Kidney glomerular epithelial cell (primary cell): ENCODE results near the gene PLA2G2F.

Source experiments
- DNase-seq: peaks from one replicate; lab custom pipeline; 2025; lab: John Stamatoyannopoulos, UW

PLA2G2F gene, protein sequence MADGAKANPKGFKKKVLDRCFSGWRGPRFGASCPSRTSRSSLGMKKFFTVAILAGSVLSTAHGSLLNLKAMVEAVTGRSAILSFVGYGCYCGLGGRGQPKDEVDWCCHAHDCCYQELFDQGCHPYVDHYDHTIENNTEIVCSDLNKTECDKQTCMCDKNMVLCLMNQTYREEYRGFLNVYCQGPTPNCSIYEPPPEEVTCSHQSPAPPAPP

DNA sequence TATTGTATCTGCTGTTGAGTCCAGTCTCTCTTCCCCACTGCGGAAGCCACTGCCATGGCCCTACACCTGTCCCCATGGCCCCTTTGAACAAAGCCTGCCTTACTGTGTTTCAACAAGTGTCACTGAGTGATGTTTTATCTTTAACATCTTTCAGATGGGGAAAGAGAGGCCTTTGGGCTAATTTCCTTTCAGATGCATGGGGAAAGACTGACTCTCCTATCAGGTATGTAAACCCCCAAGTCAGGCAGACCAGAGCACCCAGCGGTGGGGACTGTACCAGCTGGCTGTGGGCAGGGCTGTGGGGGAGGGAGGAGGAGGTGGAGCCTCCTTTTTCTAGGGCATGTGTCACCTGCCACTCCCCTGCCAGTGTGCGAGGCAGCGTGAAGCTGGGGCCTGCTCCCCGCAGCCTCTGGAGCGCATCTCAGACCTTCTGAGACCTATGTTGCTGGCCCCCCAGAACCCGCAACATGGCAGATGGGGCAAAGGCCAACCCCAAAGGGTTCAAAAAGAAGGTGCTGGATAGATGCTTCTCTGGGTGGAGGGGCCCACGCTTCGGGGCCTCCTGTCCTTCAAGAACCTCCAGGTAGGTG, at the start of gene PLA2G2F:
Gene PLA2G2F (plus strand): TSS at position 363 of the 590 bp plus-strand sequence. CDS start 105 bp downstream, at position 468.
- DNase-seq = no peak

DNA sequence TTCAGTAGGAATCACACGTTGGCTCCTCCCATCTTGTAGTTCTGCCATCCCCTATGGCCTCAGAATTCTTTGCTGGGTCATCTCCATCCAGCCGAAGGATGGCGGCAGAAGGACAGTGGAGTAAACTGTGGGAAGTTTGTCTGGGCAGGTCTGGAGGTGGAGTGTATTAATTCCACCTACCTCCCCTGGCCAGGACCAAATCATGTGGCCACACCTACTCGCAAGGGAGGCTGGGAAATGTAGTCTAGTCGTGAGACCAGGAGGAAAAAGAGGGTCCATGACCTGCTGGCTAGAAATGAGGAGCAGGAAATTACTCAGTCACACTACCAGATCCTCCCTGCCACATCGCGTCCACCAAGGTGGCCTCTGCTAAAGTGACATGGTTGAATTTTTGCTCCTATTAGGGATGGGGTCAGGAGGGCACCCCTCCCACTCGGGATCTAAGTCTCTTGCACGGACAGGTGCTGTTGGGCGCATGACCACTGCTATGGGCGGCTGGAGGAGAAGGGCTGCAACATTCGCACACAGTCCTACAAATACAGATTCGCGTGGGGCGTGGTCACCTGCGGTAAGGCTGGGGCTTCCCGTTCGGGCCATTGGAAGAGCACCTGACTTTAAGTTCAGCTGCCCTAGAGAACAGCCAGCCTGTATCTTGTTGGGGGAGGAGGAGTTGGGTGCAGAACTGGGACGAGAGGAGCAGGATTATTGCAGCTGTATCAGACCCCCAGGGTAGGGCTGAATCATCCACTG, 49.6 kb upstream of the PLA2G2F start:
- DNase-seq = no peak

DNA sequence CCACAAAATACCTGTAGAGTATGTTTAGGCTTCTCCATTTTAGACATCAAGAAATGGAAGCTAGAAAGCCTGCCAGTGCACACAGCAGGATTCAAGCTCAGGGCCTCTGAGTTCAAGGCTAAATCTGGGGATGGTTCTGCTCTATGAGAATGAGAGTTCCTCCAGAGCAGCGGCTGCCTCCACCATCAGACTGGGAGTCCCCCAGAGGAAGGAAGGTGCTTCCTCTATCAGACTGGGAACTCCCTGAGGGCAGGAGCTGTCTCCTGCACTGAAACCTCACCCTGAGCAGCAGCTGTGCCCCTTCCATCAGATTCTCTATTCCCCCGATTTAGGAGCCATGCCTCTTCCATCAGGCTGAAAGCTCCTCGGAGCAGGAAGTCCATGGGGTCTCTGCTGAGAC, 49.0 kb upstream of the PLA2G2F start:
- no peak for DNase-seq

DNA sequence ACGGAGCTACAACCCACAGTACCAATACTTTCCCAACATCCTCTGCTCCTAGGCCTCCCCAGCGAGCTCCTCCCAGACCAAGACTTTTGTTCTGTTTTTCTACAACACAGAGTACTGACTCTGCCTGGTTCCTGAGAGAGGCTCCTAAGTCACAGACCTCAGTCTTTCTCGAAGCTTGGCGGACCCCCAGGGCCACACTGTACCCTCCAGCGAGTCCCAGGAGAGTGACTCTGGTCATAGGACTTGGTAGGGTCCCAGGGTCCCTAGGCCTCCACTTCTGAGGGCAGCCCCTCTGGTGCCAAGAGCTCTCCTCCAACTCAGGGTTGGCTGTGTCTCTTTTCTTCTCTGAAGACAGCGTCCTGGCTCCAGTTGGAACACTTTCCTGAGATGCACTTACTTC, 48.5 kb upstream of the PLA2G2F start:
- DNase-seq = no peak

DNA sequence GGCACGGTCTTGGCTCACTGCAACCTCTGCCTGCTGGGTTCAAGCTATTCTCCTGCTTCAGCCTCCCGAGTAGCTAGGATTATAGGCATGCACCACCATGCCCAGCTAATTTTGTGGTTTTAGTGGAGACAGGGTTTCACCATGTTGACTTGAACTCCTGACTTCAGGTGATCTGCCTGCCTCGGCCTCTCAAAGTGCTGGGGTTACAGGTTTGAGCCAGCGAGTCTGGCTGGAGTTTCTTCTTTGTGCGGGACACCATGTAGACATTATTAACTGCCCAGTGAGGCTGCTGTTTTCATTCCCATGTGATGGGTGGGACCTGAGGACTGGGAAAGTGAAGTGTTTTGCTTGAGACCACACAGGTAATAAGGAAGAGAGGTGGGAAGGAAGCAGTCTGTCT, 45.8 kb upstream of the PLA2G2F start:
- DNase-seq = no peak

DNA sequence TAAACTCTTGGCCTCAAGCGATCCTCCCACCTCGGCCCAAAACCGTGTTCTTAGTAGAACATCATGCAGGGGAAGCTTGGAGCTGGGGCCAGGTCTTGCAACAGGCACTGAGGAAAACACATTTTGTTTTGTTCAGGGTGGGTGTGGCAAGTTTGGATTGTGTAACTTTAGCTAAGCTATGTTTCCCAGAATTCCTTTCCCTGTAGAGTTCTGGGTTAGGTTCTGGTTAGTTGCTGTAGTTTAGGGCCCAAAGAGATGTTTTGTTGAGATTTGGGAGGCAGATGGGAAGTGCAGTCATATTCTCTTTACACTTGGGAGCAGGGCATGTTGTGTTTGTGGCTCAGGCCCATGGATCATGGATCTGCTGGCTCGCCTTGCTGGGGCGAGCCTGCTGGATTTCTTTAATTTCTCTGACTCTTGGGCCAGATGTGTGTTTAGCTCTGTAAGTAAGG, 45.2 kb upstream of the PLA2G2F start:
- DNase-seq = no peak

DNA sequence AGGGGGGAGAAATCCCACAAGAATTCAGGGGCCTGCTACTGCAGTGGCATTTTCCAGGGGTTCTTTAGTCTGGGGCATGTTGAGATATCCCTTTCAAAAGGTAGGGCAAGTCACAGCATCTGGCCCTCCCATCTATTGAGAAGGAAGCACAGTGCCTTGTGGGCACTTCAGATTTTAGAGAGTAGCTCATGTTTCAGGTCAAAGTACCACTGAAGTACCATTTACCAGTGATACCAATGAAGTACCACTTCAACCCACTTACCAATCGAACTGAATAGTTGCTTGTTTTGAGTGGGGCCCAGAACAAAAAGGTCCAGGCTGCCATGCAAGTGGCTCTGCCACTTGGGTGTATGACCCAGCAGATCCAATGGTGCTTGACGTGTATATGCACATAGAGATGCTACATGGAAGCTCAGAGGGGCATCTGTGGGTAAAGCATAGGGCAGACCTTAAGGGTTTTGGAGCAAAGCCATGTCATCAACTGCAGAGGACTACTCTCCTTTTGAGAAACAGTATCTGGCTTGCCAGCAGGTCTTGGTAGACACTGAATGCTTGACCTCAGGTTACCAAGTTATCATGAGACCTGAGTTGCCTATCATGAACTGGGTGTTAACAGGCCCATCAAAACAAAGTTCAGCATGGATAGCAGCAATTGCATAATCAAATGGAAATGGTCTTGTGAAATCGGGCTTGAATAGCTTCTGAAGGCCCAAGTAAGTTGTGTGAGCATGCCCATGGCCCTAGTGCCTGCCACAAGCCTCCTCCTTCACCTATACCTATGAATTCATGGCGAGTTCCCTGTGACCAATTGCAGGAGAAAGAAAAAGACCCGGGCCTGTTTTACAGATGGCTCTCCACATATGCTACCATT, 43.3 kb upstream of the PLA2G2F start:
- DNase-seq = no peak

DNA sequence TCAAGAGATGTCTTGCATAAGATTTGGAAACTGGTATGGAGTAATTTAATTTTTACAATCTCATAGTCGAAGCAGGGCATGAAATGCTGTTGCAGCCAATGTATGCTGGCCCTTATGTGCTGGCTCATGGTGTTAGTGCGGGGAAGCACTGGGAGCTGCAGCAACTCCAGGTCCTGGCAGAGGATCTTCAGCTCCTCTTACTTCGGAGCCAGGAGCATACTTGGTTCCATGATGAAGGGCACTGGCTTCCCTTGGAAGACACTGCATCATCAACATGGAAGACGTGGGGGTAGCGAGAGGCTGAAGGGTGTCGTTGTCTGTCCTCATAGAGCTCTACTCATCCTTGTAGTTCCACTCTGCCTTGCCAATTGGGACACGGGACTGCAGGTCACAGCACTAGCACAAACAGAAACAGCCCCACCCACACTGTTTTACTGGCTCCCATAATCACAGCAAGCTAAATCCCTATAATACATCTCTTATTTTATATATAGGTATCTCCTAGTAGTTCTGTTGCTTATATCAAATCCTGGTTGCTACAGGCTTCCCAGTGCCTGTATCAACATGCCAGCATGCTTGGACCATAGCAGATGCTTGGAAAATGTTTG, 42.2 kb upstream of the PLA2G2F start:
- DNase-seq = no peak

DNA sequence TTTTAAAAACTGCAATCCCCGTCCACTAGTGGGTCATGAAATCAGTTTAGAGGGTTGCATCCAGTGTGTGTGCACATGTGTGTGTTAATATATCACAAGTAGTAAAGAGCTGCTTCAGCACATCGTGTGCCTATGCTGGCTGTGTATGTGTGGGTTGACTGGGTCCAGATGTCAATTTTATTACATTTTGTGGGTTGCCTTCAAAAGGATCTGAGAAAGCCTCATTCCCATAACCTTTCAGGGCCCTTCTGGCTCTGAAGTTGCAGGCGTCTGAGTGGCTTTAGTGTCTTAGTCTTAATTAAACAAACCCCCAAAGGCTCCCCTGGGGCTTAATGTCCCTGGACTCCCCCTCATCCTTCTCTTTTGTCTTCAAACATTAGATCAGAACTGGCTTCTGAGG, 39.6 kb upstream of the PLA2G2F start:
- no peak for DNase-seq

DNA sequence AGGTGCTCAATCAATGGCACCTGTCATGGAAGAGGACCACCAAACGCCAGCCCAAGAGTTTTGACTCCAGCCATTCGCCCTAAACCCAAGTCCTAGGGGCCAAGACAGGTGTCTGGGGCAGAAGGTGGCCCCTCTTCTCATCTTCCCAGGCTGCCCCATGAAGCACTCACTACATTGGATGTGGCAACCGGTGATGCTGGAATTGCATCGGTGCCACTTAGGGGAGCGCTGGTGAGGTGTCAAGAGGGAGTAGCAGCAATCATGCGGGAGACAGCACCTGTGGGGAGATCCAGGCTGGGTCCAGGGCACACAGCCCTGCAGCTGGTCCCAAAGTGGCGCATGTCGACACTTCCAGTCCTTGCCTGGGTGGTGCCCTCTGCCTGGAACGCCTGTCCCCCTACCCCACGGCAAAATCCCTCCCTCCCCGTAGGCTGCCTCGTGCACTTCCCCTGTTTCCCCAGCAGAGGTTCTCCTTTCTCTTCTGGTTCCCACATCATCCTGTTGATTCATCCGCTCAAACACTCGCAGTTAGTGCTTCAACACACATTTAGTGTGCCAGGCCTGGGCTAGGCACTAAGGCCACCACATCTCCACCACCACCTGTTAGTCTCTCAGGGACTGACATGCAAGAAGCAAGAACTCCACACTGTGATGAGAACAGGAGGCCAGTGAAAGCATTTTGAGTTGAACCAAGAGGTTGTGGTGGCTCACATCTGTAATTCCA, 38.3 kb upstream of the PLA2G2F start:
- DNase-seq = peak; percentile 60

DNA sequence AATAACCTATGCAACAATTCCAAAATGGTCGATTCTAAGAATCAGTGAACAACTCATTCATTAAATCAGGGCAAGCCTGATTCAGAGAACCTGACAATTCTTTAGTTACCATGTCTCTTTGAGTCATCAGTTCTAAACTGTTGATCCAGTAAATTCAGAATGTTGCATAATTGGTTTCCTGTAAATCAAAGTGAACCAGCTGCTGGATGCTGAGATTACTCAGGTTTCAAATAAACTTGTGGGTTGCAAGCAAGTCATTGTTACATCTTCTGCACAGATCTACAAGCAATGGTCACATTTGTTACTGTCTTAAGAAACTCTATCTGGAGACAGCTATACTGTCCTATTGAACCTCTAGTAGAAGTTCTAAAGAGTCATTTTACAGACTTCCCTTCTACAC, 36.2 kb upstream of the PLA2G2F start:
- peak; percentile 38 for DNase-seq

DNA sequence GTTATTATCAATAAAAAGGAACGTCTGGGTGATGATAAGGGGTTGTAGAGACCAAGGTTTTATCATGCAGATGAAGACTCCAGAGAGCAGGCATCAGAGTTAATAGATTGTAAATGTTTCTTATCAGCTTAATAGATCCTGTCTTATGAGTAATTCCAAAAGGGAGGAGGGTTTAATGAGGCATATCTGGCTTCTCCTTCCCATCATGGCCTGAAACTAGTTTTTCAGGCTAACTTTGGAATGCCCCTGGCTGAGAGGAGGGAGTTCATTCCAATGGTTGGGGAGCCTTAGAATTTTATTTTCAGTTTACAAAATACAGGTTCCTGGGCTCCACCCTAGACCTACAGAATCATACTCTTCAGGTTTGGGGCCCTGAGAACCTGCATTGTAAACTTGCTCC, 33.3 kb upstream of the PLA2G2F start:
- DNase-seq = peak; percentile 51

DNA sequence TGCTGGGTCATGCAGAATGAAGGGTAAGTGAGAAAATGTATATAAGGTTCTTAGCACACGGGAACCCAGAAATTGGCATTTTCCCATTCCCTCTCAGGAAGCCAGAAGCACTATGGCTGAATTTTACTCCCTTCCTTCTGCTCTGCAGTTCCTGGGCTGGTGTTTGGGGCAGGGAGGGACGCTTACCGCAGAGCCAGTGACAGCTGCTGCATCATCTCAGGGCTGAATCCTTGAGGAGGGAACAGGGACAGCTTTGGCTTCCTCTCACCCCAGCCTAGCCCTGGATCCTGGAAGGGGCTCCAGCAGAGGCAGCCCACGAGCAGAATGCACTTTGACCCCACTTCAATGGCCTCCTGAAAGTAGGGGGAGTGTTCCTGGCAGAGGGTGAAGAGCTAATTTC, 31.8 kb upstream of the PLA2G2F start:
- DNase-seq = no peak

DNA sequence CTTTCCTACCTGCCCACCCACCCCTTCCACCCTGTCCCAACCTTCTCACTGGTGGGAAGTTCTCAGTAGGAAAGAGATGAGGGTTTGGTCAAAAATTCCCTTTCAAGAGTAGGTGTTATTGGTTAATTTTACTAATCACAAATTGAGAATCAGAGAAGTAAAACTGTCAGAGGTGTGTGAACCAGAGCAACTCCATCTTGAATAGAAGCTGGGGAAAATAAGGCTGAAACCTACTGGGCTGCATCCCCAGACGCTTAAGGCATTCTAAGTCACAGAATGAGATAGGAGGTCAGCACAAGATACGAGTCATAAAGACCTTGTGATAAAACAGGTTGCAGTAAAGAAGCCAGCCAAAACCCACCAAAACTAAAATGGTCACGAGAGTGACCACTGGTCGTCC, 31.3 kb upstream of the PLA2G2F start:
- DNase-seq = peak; percentile 12

DNA sequence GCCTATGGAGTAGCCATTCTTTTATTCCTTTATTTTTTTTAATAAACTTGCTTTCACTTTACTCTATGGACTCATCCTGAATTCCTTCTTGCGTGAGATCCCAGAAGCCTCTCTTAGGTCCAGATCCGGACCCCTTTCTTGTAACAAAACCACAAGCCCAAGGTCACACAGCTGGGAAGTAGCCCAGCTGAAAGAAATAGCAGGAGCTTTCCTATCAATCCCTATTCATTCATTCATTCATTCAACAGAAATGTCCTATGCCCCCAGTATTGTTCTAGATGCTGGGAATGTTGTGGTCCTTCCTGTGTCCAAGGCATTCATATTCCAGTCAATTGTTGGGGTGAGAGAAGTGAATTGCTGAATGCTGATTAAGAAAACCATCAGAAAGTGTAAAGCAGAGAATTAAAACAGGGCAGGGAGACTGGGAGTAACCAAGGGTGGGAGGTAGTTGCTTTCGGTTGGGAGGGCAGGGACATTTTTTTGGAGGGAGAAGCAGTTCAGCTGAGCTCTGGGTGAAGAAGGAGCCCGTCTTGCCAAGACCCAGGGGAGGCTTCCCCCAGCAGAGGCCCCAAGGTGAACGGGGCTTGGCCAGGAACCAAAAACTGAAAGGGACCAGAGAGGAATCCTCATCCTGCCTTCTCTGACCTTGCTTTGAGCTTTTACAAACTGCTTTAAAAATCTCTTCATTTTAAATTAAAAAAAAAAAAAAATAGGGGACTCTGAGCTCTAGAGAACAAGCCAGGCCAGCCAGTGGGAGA, 30.6 kb upstream of the PLA2G2F start:
- DNase-seq = no peak

DNA sequence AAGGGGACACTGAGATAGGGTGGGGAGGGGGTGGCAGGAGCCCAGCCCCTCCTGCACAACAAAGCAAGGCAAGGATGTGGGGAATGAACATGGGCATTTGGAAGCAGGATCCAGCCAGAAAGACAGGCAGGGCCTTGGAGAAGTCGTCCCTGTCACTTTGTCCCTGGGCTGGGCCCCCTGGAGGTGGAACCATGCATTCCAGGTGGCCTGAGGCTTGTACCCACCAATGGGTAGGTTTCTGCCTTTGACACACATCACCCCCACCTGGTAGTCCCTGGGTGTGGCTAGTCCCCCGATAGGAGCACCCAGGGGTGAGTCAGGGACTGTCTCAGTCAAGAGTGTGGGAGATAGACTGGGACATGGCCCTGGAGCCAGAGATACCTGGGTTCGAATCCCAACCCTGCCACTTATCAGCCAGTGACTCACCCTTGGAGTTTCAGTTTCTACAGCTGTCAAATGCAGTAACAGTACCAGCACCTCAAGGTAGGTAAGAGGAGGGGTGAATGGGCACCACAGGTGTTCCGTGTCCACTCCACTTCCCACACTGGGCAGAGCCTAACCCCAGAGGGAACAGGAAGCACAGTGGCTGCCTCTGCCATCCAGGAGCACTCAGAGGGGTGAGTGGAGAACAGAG, 29.8 kb upstream of the PLA2G2F start:
- DNase-seq = no peak

DNA sequence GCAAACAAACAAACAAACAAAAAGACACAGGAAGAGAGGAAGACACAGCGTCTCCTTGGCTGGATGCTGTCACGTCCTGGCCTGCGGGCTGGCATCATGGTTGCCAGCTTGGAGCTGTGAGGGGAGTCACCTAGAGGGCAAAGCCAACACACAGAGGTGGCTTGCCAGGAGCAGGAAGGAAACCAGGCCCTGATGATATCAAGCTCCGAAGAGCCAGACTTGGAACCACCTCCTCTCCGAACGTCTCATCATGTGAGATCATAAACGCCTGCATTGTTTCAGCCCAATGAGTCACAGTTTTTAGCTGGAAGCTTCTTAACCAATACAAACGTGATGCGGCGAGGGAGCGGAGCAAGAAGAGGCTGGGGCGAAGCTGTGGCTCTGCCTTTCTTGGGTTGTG, 28.4 kb upstream of the PLA2G2F start:
- no peak for DNase-seq

DNA sequence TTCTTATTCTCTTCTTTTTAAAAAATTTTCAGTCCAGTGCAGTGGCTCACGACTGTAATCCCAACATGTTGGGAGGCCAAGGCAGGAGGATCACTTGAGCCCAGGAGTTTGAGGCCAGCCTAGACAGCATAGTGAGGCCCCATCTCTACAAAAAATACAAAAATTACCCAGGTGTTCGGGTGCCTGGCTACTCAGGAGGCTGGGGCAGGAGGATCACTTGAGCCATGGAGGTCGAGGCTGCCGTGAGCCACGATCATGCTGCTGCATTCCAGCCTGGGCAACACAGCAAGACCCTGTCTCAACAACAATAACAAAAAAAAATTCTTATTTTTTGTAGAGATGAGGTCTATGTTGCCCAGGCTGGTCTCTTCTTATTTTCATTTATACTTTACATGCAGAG, 27.7 kb upstream of the PLA2G2F start:
- no peak for DNase-seq

DNA sequence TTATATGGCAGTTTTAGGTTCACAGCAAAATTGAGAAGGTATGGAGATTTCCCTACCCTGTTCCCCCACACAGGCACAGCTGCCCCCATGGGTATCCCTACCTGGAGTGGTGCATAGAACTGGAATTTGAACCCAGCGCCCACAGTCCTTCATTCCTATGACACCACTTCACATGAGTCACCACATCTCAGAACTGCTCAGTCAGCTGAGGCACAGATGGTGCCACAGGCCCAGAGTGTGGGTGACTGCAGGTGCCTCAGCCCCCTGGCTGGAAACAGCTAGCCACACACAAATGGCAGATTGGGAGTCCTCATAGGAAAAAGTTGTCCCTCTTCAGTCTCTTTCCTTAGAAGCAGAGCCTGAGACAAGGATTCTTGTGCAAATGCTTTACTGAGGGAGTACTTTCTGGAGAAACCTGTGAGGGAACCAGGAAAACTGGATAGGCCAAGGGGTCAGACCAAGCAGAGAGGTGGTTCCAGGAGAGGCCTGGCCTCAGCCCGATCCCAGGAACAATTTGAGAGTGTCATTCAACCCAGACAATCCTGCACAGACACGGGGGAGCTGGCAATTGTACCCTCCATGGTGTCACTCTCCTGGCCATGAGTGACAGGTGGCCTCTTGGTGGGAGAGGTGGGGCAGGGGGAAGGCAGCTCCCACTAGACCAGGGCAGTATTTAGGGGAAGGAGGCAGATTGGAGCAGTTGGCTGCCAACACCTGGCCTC, 26.7 kb upstream of the PLA2G2F start:
- no peak for DNase-seq
